Tibial artery (tissue), 4 donors: ENCODE data around the gene RBM19.

Experiments
- DNase-seq, 2 donors: peaks; one replicate each; pipeline ENCODE4 v3.0.0-alpha.2; 2019
- H3K27ac ChIP-seq, 2 donors: fragments of 200-600 bp; sonication (generic) in 1 of 2; 1 replicate in 1 of 2; 2 replicates in 1 of 2; pipeline ENCODE4 v1.5.1; 2018 to 2019; ENCODE audit warnings: mild to moderate bottlenecking in 1 of 2
- H3K27me3 ChIP-seq, 2 donors: fragments of 200-600 bp; sonication (generic) in 1 of 2; one replicate each; pipeline versions ENCODE4 v1.5.1 to v1.6.0; 2016 to 2019
- H3K36me3 ChIP-seq, 3 donors: fragments of 200-600 bp; sonication (generic) in 2 of 3; one replicate each; pipeline ENCODE4 v1.5.1; 2016 to 2019; ENCODE audit warnings: mild to moderate bottlenecking in 2 of 3
- H3K4me1 ChIP-seq, 4 donors: fragments of 200-600 bp; sonication (generic) in 2 of 4; 1 replicate in 3 of 4; 2 replicates in 1 of 4; pipeline ENCODE4 v1.5.1; 2016 to 2019
- H3K4me3 ChIP-seq, 2 donors: fragments of 200-600 bp; sonication (generic) in 1 of 2; 1 replicate in 1 of 2; 2 replicates in 1 of 2; pipeline ENCODE4 v1.5.1; 2018 to 2019; ENCODE audit warnings: mild to moderate bottlenecking in 2 of 2
- H3K9me3 ChIP-seq, 3 donors: fragments of 200-600 bp; sonication (generic) in 1 of 3; one replicate each; pipeline ENCODE4 v1.5.1; 2016 to 2019
- intact Hi-C: fragments of 100-400 bp; cut with DNase I; formaldehyde crosslinking; loops from one replicate; pipeline ENCODE4 v1.15.0; 2023; ENCODE audit warnings: low total_unique reads
- TF ChIP-seq, protein P1 (sequence below), 2 experiments: fragments of 200-600 bp in 1 of 2; fragments of 450-650 bp in 1 of 2; IDR thresholded peaks; one replicate each; pipeline ENCODE4 v1.5.1; 2017 to 2019; ENCODE audit warnings: antibody characterized with exemption in 2 of 2, mild to moderate bottlenecking in 1 of 2, moderate library complexity in 1 of 2

RBM19 gene

DNA sequence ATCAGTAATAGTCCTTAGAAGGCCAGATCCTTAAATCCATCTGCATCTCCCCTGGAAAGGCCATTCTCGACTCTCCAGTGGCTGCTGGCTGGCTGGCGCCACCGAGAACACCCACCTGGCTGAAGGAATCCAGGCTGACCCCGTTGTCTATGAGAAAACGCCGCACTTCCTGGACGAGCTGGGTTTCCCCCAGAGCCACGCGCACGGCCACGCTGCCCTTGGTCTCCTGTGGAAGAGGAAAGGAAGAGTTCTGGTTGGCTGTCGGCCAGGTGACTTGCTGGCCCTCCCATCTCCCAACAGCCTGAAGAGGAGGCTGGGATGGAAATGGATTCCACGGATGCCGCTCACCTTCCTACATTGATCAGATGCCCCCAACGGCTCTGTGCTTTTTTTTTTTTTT, 23.9 kb downstream of the RBM19 start:
- no peak for DNase-seq
- TF ChIP-seq, protein P1, sequence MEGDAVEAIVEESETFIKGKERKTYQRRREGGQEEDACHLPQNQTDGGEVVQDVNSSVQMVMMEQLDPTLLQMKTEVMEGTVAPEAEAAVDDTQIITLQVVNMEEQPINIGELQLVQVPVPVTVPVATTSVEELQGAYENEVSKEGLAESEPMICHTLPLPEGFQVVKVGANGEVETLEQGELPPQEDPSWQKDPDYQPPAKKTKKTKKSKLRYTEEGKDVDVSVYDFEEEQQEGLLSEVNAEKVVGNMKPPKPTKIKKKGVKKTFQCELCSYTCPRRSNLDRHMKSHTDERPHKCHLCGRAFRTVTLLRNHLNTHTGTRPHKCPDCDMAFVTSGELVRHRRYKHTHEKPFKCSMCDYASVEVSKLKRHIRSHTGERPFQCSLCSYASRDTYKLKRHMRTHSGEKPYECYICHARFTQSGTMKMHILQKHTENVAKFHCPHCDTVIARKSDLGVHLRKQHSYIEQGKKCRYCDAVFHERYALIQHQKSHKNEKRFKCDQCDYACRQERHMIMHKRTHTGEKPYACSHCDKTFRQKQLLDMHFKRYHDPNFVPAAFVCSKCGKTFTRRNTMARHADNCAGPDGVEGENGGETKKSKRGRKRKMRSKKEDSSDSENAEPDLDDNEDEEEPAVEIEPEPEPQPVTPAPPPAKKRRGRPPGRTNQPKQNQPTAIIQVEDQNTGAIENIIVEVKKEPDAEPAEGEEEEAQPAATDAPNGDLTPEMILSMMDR (IDR thresholded peaks at IDR 0.05), result no peak
- intact Hi-C loops, result no loop called here
- peaks cover 94 to 100% (median 97%) of the 10 kb centered on the region in 3 donors for H3K36me3 ChIP-seq
- H3K4me3 ChIP-seq, result no peak overlapping the region
- no peaks in the 10 kb centered on the region for H3K27me3 ChIP-seq
- no peaks in the 10 kb centered on the region for H3K4me1 ChIP-seq
- H3K9me3 ChIP-seq, result no peaks in the 10 kb centered on the region
- H3K27ac ChIP-seq, result no peak overlapping the region

DNA sequence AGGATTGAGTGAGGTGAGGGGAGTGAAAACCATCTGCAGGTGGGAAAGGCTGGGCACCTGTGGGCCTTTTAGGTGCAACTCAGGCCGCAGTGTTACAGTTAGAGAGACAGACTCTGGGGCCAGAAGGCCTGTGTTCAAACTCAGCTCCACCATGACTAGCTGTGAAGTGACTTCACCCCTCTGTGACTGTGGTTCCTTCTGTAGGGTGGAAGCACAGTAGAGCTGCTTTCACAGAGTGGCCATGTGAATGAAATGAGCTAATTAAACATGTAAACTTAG, 25.0 kb downstream of the RBM19 start:
- Histone ChIP-seq H3K4me3 (no peak overlapping the region), H3K9me3 (no peaks in the 10 kb centered on the region), H3K27ac (no peak overlapping the region), H3K4me1 (no peaks in the 10 kb centered on the region), H3K27me3 (no peaks in the 10 kb centered on the region), H3K36me3 (peaks cover 95 to 100% (median 97%) of the 10 kb centered on the region in 3 donors)
- TF ChIP-seq, protein P1 (IDR thresholded peaks at IDR 0.05), result no peak
- DNase-seq, result no peak
- intact Hi-C loops, result no loop called here

DNA sequence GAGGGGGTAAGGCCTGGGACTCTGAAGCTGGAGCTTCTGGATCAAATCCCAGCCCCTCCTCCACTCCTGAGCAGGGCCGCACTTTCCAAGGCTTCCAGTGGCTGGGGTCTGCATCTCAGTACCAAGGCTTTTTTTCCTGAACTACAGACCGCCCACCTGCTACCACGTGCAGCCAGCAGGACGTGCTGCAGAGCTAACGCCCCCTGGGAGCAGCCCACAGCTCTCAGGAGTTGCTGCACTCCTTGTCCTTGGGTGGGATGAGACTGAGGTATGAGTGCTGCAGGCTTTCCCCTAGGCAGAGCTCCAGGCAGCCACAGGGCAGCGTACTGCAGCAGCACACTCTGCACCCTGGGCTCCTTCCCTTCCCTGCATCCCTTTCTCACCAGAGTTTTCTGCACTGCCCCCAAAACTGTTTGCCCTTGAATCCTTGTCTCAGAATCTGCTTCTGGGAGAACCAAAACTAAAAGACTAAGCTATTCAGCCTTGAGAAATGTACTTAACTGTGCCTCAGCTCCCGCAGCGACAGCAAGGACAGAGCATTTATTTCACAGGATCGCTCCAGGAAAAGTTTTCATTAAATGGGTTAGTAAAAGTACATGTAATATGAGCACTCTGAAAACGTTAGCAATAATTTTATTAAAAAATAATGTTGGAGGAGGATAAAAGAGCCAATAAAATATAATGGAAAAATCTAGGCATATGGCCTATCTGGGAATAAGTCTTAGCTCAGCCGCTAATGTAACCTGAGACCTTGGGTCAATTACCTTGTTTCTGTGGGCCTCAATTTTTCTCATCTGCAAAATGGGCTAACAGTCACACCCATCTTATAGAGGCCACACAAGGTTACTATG, 25.5 kb downstream of the RBM19 start:
- Histone ChIP-seq H3K27me3 (no peaks in the 10 kb centered on the region), H3K36me3 (peaks cover 92 to 100% (median 95%) of the 10 kb centered on the region in 3 donors), H3K4me1 (no peaks in the 10 kb centered on the region), H3K27ac (no peak overlapping the region), H3K9me3 (no peaks in the 10 kb centered on the region), H3K4me3 (no peak overlapping the region)
- DNase-seq, result no peak
- intact Hi-C loops, result no loop called here
- TF ChIP-seq, protein P1 (IDR thresholded peaks at IDR 0.05), result no peak

DNA sequence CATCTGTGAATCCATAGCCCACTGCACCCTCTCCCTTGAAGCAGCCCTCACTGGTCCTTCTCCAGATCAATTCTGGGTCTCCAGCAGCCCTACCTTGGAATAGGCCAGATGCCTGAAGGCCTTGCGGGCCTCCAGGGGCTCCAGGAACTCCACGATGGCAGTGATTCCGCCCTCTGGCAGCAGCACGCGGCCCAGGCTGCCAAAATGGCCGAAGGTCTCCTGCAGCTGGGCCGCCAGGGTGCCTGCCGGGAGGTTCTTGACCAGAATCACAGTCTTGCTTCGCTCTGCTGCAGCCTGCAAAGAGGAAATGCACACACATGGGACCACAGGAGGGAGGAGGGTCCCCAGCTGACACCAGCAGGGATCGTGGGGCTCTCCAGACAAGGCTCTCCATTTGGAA, 26.3 kb downstream of the RBM19 start:
- intact Hi-C loops, result no loop called here
- Histone ChIP-seq H3K27ac (no peak overlapping the region), H3K9me3 (no peaks in the 10 kb centered on the region), H3K36me3 (peaks cover 85 to 100% (median 92%) of the 10 kb centered on the region in 3 donors), H3K4me1 (no peaks in the 10 kb centered on the region), H3K27me3 (no peaks in the 10 kb centered on the region), H3K4me3 (no peak overlapping the region)
- TF ChIP-seq, protein P1 (IDR thresholded peaks at IDR 0.05), result no peak
- DNase-seq, result no peak

DNA sequence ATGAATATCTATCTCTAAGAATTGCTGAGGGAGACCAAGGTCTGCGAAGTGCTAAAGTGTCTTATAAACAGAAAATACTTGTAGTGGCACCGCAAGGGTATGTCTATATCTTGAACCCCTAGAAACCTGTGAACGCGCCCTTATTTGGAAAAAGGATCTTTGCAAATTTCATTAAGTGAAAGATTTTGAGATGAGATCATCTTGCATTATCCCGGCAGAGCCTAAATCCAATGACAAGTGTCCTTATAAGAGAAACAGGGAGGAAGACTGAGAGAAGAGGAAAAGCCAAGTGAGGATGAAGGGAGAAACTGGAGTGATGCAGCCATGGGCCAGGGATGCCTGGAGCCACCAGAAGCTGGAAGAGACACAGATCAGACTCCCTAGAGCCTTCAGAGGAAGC, 27.7 kb downstream of the RBM19 start:
- DNase-seq, result no peak
- Histone ChIP-seq H3K36me3 (peaks cover 78 to 100% (median 88%) of the 10 kb centered on the region in 3 donors), H3K27ac (no peak overlapping the region), H3K9me3 (no peaks in the 10 kb centered on the region), H3K27me3 (no peaks in the 10 kb centered on the region), H3K4me3 (no peak overlapping the region), H3K4me1 (no peaks in the 10 kb centered on the region)
- TF ChIP-seq, protein P1 (IDR thresholded peaks at IDR 0.05), result no peak
- intact Hi-C loops, result no loop called here
